Loucy (cell line): ENCODE measurements around the gene IL6R.
"Not testable (repeated sequence)": the region's sequence is repeated elsewhere in the genome, so short reads cannot be mapped to it uniquely, and the experiment has no call there.

Experiments used
- H2AFZ ChIP-seq: fragments of 200-600 bp; sonication (generic); 2 replicates; pipeline ENCODE4 v1.6.0; 2016; ENCODE audit warnings: antibody characterized with exemption, mild to moderate bottlenecking, low read length, moderate library complexity
- H3F3A ChIP-seq: fragments of 200-600 bp; 2 replicates; pipeline ENCODE4 v1.6.0; 2016; ENCODE audit warnings: antibody characterized with exemption, low read depth, mild to moderate bottlenecking
- H3K27me3 ChIP-seq: fragments of 200-600 bp; sonication (generic); 2 replicates; pipeline ENCODE4 v1.6.1; 2014; ENCODE audit warnings: low read length, mild to moderate bottlenecking; ENCODE audit not compliant: insufficient read depth, poor library complexity, severe bottlenecking
- H3K36me3 ChIP-seq: fragments of 200-600 bp; sonication (generic); 2 replicates; pipeline ENCODE4 v1.6.1; 2016; ENCODE audit warnings: low read length; ENCODE audit not compliant: insufficient read depth
- H3K4me1 ChIP-seq: fragments of 200-600 bp; sonication (generic); 2 replicates; pipeline ENCODE4 v1.5.1; 2014; ENCODE audit warnings: low read length, mild to moderate bottlenecking; ENCODE audit not compliant: insufficient read depth, poor library complexity, severe bottlenecking
- H3K4me2 ChIP-seq: fragments of 200-600 bp; sonication (generic); 2 replicates; pipeline ENCODE4 v1.6.0; 2014; ENCODE audit warnings: antibody characterized with exemption, low read length, low read depth, mild to moderate bottlenecking; ENCODE audit not compliant: poor library complexity, severe bottlenecking
- H3K4me3 ChIP-seq: fragments of 200-600 bp; sonication (generic); 2 replicates; pipeline ENCODE4 v1.5.1; 2014; ENCODE audit warnings: low read length, mild to moderate bottlenecking, mixed read lengths; ENCODE audit not compliant: poor library complexity, severe bottlenecking
- H3K79me2 ChIP-seq: fragments of 200-600 bp; sonication (generic); 2 replicates; pipeline ENCODE4 v1.6.1; 2014; ENCODE audit warnings: low read length; ENCODE audit not compliant: insufficient read depth
- H3K9ac ChIP-seq: fragments of 200-600 bp; sonication (generic); 2 replicates; pipeline ENCODE4 v1.6.0; 2014; ENCODE audit warnings: mild to moderate bottlenecking, low read depth, low read length, moderate library complexity; ENCODE audit not compliant: poor library complexity, severe bottlenecking
- H3K9me2 ChIP-seq: fragments of 200-600 bp; sonication (generic); replicated peaks from 2 replicates; pipeline ENCODE4 v1.6.1; 2016; ENCODE audit warnings: low read depth, low read length, mixed read lengths
- H3K9me3 ChIP-seq: fragments of 200-600 bp; sonication (generic); 2 replicates; pipeline ENCODE4 v1.6.1; 2014; ENCODE audit warnings: mild to moderate bottlenecking, antibody characterized with exemption, low read length, low read depth; ENCODE audit not compliant: insufficient read depth
- H4K20me1 ChIP-seq: fragments of 200-600 bp; sonication (generic); 2 replicates; pipeline ENCODE4 v1.6.0; 2014; ENCODE audit warnings: antibody characterized with exemption, low read length, mild to moderate bottlenecking; ENCODE audit not compliant: insufficient read depth, poor library complexity, severe bottlenecking
- EZH2phosphoT487 ChIP-seq: fragments of 200-600 bp; IDR thresholded peaks from 2 replicates; pipeline ENCODE4 v1.6.1; 2018; ENCODE audit warnings: antibody characterized with exemption, mild to moderate bottlenecking, moderate library complexity, borderline replicate concordance
- TF ChIP-seq, protein P1 (sequence below): fragments of 200-600 bp; sonication (generic); conservative IDR thresholded peaks from 2 replicates; pipeline ENCODE4 v1.5.1; 2014; ENCODE audit warnings: mild to moderate bottlenecking, antibody characterized with exemption, low read length

Gene IL6R

DNA sequence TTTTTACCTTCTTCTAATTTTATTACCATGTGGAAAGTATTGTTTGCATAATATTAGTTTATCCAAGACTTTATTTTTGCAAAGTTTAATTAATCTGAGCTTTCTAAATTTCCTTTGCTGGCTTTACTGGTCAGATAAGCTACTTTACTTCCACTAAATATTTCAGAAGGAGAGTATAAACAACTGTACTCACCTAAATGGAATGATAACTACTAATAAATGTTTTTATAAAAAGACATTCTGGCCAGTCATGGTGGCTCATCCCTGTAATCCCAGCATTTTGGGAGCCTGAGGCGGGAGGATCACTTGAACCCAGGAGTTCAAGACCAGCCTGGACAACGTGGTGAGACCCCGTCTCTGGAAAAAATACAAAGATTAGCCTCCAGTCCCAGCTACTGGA lies 43.8 kb upstream of the IL6R start:
- no peaks in the 10 kb centered on the region for H3K36me3 ChIP-seq
- no peaks in the 10 kb centered on the region for H3K9me3 ChIP-seq
- no peaks in the 10 kb centered on the region for H3K9me2 ChIP-seq
- no peak for TF ChIP-seq EZH2phosphoT487
- TF ChIP-seq, protein P1, sequence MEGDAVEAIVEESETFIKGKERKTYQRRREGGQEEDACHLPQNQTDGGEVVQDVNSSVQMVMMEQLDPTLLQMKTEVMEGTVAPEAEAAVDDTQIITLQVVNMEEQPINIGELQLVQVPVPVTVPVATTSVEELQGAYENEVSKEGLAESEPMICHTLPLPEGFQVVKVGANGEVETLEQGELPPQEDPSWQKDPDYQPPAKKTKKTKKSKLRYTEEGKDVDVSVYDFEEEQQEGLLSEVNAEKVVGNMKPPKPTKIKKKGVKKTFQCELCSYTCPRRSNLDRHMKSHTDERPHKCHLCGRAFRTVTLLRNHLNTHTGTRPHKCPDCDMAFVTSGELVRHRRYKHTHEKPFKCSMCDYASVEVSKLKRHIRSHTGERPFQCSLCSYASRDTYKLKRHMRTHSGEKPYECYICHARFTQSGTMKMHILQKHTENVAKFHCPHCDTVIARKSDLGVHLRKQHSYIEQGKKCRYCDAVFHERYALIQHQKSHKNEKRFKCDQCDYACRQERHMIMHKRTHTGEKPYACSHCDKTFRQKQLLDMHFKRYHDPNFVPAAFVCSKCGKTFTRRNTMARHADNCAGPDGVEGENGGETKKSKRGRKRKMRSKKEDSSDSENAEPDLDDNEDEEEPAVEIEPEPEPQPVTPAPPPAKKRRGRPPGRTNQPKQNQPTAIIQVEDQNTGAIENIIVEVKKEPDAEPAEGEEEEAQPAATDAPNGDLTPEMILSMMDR = no peak
- no peak overlapping the region for H3K4me3 ChIP-seq
- H2AFZ ChIP-seq = no peak overlapping the region
- no peak overlapping the region for H3K4me2 ChIP-seq
- H3K9ac ChIP-seq = no peak overlapping the region
- no peaks in the 10 kb centered on the region for H4K20me1 ChIP-seq
- H3K27me3 ChIP-seq = no peaks in the 10 kb centered on the region
- H3K4me1 ChIP-seq = no peaks in the 10 kb centered on the region
- no peaks in the 10 kb centered on the region for H3F3A ChIP-seq
- H3K79me2 ChIP-seq = no peaks in the 10 kb centered on the region

DNA sequence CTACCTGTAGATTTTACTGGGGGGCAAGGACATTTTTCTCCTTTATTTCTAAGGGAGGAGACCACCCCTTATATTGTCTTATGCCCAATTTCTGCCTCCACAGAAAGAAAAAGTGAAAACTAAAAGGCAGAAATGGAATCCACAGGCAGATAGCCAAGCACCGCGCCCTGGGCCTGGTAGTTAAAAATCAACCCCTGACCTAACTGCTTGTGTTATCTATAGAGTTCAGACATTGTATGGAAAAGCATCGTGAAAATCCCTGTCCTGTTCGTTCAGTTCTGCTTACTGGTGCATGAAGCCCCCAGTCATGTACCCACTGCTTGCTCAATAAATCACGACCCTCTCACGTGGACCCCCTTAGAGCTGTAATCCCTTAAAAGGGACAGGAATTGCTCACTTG lies 33.7 kb upstream of the IL6R start:
- Histone ChIP-seq H3K9me2 (no peaks in the 10 kb centered on the region), H3K79me2 (no peaks in the 10 kb centered on the region), H3K36me3 (no peaks in the 10 kb centered on the region), H3K9ac (no peak overlapping the region), H3K27me3 (no peaks in the 10 kb centered on the region), H2AFZ (no peak overlapping the region), H3K4me3 (no peak overlapping the region), H4K20me1 (no peaks in the 10 kb centered on the region), H3K9me3 (no peaks in the 10 kb centered on the region), H3K4me2 (no peak overlapping the region), H3F3A (no peaks in the 10 kb centered on the region), H3K4me1 (no peaks in the 10 kb centered on the region)
- no peak for TF ChIP-seq EZH2phosphoT487
- TF ChIP-seq, protein P1 = no peak

GRCh38 chr1:154373777-154374357 lies 31.3 kb upstream of the IL6R start:
- H3K4me1 ChIP-seq, H3K9me3 ChIP-seq, H3K9ac ChIP-seq, H3K4me2 ChIP-seq, H4K20me1 ChIP-seq, H2AFZ ChIP-seq, H3K36me3 ChIP-seq, H3K4me3 ChIP-seq, H3F3A ChIP-seq, H3K9me2 ChIP-seq, H3K27me3 ChIP-seq, H3K79me2 ChIP-seq: not testable (repeated sequence)

GRCh38 chr1:154379301-154379700 lies 25.8 kb upstream of the IL6R start:
- no peak overlapping the region for H3K4me2 ChIP-seq
- no peaks in the 10 kb centered on the region for H3K79me2 ChIP-seq
- H3K9me3 ChIP-seq = no peaks in the 10 kb centered on the region
- TF ChIP-seq EZH2phosphoT487 = no peak
- TF ChIP-seq, protein P1 = no peak
- no peaks in the 10 kb centered on the region for H3K4me1 ChIP-seq
- no peaks in the 10 kb centered on the region for H3K36me3 ChIP-seq
- H3F3A ChIP-seq = no peaks in the 10 kb centered on the region
- no peaks in the 10 kb centered on the region for H4K20me1 ChIP-seq
- no peak overlapping the region for H3K9ac ChIP-seq
- H2AFZ ChIP-seq = no peak overlapping the region
- no peaks in the 10 kb centered on the region for H3K27me3 ChIP-seq
- no peak overlapping the region for H3K4me3 ChIP-seq
- no peaks in the 10 kb centered on the region for H3K9me2 ChIP-seq
